Stimulated activated CD4-positive, alpha-beta T cell treated with anti-CD3 and anti-CD28 coated beads, Interleukin-12 subunit alpha, Interleukin-12 subunit beta, amount 100 ng/mL, for 48 hours (primary cell): Measurements from ENCODE around the gene NEGR1.

Experiments
- DNase-seq, 3 donors: peaks; one replicate each; pipeline ENCODE4 v3.0.0-alpha.2; 2020; ENCODE audit warnings: low read depth in 2 of 3, low spot score in 1 of 3

The NEGR1 gene

DNA sequence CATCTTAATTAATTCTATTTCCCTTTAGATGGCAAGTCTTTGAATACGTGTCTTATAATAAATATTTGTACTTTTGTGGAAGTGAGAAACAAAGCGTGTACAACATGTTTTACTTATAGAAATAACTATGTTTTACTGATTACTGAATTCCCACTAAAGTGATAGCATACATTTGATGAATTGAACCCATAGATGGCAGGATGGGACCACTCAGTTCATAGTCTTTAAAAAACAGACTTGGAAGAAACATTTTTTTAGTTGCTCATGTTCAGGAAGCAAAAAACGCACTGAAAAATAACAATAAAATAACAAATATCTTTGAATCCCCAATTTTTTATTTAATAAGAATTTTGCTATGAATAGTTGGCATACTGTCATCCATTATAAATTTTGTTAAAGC, 694.4 kb downstream of the NEGR1 start:
- no peak for DNase-seq

GRCh38 chr1:71586030-71586429, 696.3 kb downstream of the NEGR1 start:
- DNase-seq: no peak

DNA sequence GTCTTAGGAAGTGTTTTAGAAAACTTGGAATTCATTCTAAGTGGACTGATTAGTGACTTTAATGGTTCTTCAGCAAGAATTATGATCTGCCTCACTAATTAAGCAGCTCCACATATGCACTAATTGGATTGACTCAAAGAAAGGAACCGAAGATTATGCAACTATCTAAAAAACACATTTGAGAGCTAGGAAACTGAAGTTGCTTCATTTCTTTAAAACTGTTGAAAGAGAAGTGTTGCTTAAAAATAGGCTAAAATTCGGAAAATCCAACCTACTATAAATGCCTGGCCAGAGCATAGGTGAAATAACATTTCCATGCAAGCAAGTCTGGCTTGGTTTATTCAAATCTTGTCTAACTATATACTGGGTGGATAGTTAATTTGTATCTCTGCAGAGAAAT, 698.6 kb downstream of the NEGR1 start:
- no peak for DNase-seq

DNA sequence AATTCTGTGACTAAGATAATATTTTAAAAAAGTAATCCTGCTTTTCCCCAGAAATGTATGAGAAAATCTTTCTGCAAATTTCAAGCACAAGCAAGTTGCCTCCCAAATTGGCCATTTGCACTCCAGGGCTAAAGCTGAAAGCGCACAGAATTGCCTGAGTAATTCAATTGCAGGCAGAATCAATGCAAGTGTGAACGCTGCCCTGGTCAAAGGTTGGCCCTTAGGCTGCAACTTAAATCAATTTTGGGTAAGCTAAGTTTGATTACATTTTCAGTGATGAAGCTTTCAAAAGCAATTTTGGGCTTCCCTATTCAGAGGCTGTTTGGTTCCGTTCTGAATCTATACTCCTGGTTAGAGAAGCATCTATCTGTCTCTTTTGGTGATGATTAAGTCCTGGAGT, 699.7 kb downstream of the NEGR1 start:
- DNase-seq: no peak

DNA sequence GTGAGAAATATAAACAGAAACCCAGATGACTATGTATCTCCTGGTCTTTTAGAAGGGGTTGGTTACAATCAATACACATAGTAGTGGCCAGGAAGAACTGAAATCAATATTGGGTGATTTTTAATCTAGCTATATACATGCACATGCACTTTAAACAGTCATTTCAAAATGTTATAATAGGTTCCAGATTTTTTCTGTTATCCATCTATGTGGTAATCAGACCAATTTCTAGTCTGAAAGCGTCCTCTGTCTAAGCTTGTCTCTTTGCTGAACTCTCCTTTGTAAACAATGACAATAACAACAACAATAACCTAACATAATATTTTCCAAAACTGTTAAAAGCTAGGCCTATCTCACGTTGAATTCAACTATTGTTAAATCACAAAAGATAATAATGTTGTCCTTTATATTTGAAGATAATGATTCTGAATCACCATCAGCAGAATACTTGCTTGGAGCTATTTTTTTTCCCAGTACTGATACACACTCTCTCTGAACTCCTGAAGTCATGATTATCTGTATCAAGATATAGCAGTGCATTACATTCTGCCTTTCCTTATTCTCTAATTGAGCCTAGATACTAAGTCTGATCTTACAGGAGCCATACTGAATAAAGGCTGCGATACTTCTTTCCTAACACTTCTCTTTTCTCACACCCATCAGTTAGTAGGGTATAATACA, 704.7 kb downstream of the NEGR1 start:
- DNase-seq: no peak

GRCh38 chr1:71572038-71572437, 710.3 kb downstream of the NEGR1 start:
- no peak for DNase-seq

- no peak for DNase-seq
Measured at GRCh38 chr1:71566413-71566812, 715.9 kb downstream of the NEGR1 start.

DNA sequence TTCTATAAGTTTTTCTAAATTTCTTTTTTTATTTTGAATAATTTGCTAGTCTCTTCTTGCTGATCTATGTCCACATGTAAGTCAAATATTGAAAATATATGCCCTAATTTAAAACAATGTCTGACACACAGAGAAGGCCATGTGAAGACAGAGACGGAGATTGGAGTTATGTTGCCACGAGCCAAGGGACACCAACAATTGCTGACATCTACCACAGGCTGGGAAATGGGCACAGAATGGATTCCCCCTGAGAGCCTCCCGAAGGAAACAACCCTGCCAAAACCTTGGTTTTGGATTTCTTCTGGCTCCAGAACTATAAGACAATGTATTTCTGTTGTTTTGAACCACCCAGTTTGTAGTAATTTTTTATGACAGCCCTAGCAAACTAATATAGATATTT, 716.5 kb downstream of the NEGR1 start:
- no peak for DNase-seq

DNA sequence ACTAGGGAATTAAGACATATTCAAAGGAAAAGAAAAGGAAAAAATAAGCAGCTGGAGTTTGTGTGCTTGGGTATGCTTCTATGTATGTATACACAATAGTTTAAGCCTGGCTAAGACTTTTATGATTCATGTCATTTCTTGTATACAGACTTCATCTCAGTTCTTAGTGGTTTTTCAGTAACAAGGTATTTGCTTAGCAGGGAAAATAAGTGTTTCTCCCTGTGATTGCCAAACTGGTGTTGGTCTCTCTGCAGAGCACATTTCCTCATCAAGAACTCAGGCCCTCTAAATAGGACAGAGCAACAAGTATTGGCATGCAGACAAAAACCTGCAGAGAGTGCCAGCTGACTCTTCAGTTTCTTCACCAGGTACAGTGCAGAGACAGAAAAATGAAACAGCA, 717.1 kb downstream of the NEGR1 start:
- no peak for DNase-seq

DNA sequence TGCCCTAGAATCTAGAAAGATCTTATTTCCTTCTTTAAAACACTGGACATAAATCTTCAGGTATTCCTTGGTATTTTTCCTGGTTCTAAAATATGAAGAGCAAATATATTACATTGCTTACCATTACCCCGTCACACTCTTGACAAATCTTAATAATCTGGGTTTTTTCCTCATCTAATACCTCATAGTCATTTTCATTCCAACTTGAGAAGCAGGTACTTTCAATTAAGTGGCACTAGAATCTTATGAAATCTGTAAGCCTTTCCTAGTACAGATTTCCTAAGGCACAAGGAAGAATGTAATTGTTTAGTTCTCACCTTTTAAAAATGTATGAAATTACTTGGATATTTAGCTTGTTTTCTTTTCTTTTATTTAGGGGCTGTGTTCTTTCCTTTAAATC, 720.0 kb downstream of the NEGR1 start:
- no peak for DNase-seq

- no peak for DNase-seq
Measured at GRCh38 chr1:71561729-71562128, 720.6 kb downstream of the NEGR1 start.

GRCh38 chr1:71561206-71561605, 721.1 kb downstream of the NEGR1 start:
- DNase-seq: no peak

- DNase-seq: no peak
Measured at GRCh38 chr1:71559880-71560279, 722.5 kb downstream of the NEGR1 start.

GRCh38 chr1:71557138-71557537, 725.2 kb downstream of the NEGR1 start:
- no peak for DNase-seq

GRCh38 chr1:71548398-71548890, 733.9 kb downstream of the NEGR1 start:
- no peak for DNase-seq

DNA sequence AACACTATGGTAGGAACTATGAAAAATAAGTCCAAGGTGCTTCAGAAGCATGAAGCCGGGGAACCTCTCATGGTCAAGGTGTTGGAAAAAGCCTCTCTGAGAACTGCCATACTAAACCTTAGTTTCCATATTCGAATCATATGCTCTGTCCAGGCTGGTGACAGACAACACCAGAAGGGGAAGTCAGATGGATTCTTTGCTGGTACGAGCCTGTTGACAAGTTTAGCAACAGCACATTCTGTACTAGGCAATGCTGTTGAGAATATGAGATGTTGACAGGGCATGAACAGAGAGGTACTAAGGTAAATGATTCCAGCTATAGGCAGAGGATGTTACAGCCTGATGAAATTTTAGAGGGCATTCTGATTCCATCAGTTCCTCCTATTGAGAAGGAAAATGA, 740.2 kb downstream of the NEGR1 start:
- DNase-seq: no peak

DNA sequence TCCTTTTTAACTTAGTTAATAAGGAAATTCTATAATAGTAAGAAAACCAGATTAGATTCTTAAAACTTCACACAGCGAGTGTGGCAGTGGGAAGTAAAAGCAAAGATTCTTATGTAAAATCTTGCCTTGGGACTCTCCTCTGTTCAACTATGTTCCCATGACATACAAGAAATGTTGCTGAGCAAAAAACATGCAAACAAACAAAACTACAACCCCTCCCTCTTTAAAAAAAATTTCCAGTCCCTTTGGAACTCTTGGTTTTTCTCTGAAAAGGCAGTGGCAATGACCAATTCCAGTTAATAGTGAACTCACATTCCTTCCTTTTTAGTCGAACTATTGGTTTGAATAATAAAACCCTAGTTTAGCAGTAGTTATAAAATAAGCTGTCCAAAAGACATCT, 748.4 kb downstream of the NEGR1 start:
- DNase-seq: no peak

GRCh38 chr1:71532343-71532742, 750.0 kb downstream of the NEGR1 start:
- no peak for DNase-seq

GRCh38 chr1:71526824-71527223, 755.5 kb downstream of the NEGR1 start:
- DNase-seq: no peak

GRCh38 chr1:71522721-71523120, 759.6 kb downstream of the NEGR1 start:
- DNase-seq: no peak

GRCh38 chr1:71521655-71522264, 760.6 kb downstream of the NEGR1 start:
- DNase-seq: no peak

- DNase-seq: no peak
Measured at GRCh38 chr1:71511505-71511904, 770.8 kb downstream of the NEGR1 start.

- DNase-seq: no peak
Measured at GRCh38 chr1:71510725-71511124, 771.6 kb downstream of the NEGR1 start.
